ENCODE results near the gene PEBP1. TPM values are rescaled to one million over a fixed set of nuclear protein-coding genes. Genes with fewer than 3 reads are reported as not detected.

Gene PEBP1
- polyA plus RNA-seq, 1 donor, result 141 TPM

GRCh38 chr12:118193958-118194357, 58.0 kb downstream of the PEBP1 start:
- DNase-seq, result no peak

Other genes starting within 250 kb of the PEBP1 start
- gene KSR2, start 167.1 kb upstream of the PEBP1 start, polyA plus RNA-seq (ENCODE audit: insufficient read length), result not detected
- 11.5 TPM for gene RFC5, start 119.4 kb upstream of the PEBP1 start, polyA plus RNA-seq (ENCODE audit: insufficient read length)
- gene WSB2, start 74.9 kb upstream of the PEBP1 start, polyA plus RNA-seq (ENCODE audit: insufficient read length), result 60.0 TPM
- 12.0 TPM for gene VSIG10, start 32.1 kb upstream of the PEBP1 start, polyA plus RNA-seq (ENCODE audit: insufficient read length)
- gene TAOK3, start 236.8 kb downstream of the PEBP1 start, polyA plus RNA-seq (ENCODE audit: insufficient read length), result 19.1 TPM
- gene SUDS3, start 240.4 kb downstream of the PEBP1 start, polyA plus RNA-seq (ENCODE audit: insufficient read length), result 30.8 TPM